PC-3 (cell line): ENCODE measurements around the gene IFI6.

Experiments used
- CTCF ChIP-seq: fragments of 300-600 bp; sonication (generic); conservative IDR thresholded peaks from 2 replicates; pipeline ENCODE4 v1.5.1; 2017; ENCODE audit warnings: antibody characterized with exemption, low read depth, mild to moderate bottlenecking, low read length
- EZH2 ChIP-seq: fragments of 300-600 bp; sonication (generic); IDR thresholded peaks from one replicate; pipeline ENCODE4 v1.6.1; 2017; ENCODE audit warnings: antibody characterized with exemption, mild to moderate bottlenecking, low read length; ENCODE audit not compliant: unreplicated experiment
- EZH2phosphoT487 ChIP-seq: fragments of 300-600 bp; sonication (generic); IDR thresholded peaks from 2 replicates; pipeline ENCODE4 v1.6.1; 2018; ENCODE audit warnings: mild to moderate bottlenecking, antibody characterized with exemption, low read length, borderline replicate concordance

- no peak for TF ChIP-seq CTCF
- no peak for TF ChIP-seq EZH2phosphoT487
- no peak for TF ChIP-seq EZH2
Measured at GRCh38 chr1:27659497-27660299, 12.3 kb downstream of the IFI6 start.
